GM19043 (cell line): ENCODE data around the gene RHEB.

Source experiments
- ATAC-seq: cut with Tn5 transposase; IDR thresholded peaks from one replicate; pipeline ENCODE4 v1.9.1; 2021; ENCODE audit warnings: low read depth; ENCODE audit not compliant: unreplicated experiment

RHEB gene

GRCh38 chr7:151505433-151505832, 14.3 kb downstream of the RHEB start:
- ATAC-seq: no peak

- no peak for ATAC-seq
Observed at GRCh38 chr7:151504715-151505326, 14.9 kb downstream of the RHEB start.

- ATAC-seq: no peak
Observed at GRCh38 chr7:151503902-151504714, 15.6 kb downstream of the RHEB start.

GRCh38 chr7:151501676-151502075, 18.0 kb downstream of the RHEB start:
- ATAC-seq: no peak

GRCh38 chr7:151498495-151498894, 21.2 kb downstream of the RHEB start:
- no peak for ATAC-seq

GRCh38 chr7:151497306-151497871, 22.3 kb downstream of the RHEB start:
- ATAC-seq: no peak

GRCh38 chr7:151495360-151495759, 24.3 kb downstream of the RHEB start:
- ATAC-seq: no peak

- ATAC-seq: no peak
Observed at GRCh38 chr7:151494298-151495284, 25.1 kb downstream of the RHEB start.

GRCh38 chr7:151493083-151493482, 26.6 kb downstream of the RHEB start:
- no peak for ATAC-seq

- ATAC-seq: no peak
Observed at GRCh38 chr7:151491859-151492258, 27.8 kb downstream of the RHEB start.

GRCh38 chr7:151490456-151491105, 29.1 kb downstream of the RHEB start:
- ATAC-seq: no peak

GRCh38 chr7:151489498-151489897, 30.2 kb downstream of the RHEB start:
- no peak for ATAC-seq

GRCh38 chr7:151488096-151488495, 31.6 kb downstream of the RHEB start:
- ATAC-seq: no peak

- ATAC-seq: no peak
Observed at GRCh38 chr7:151487228-151487627, 32.5 kb downstream of the RHEB start.

GRCh38 chr7:151486074-151486473, 33.6 kb downstream of the RHEB start:
- ATAC-seq: no peak

GRCh38 chr7:151484971-151485707, 34.6 kb downstream of the RHEB start:
- ATAC-seq: no peak

GRCh38 chr7:151483711-151483983, 36.0 kb downstream of the RHEB start:
- ATAC-seq: no peak

GRCh38 chr7:151482883-151483710, 36.6 kb downstream of the RHEB start:
- no peak for ATAC-seq
